NCI-H345 treated with DMSO at 0.1 percent for 48 hours (cell line): ENCODE results near the gene CLEC19A.

Source experiments
- DNase-seq: peaks from one replicate; lab custom pipeline; 2025; ENCODE audit not compliant: unreplicated experiment; lab: John Stamatoyannopoulos, UW

CLEC19A gene

GRCh38 chr16:19285431-19285830 is at the start of gene CLEC19A:
CLEC19A (plus strand) TSS chr16:19285731; CDS start chr16:19285852, 121 bp downstream.
- no peak for DNase-seq

DNA sequence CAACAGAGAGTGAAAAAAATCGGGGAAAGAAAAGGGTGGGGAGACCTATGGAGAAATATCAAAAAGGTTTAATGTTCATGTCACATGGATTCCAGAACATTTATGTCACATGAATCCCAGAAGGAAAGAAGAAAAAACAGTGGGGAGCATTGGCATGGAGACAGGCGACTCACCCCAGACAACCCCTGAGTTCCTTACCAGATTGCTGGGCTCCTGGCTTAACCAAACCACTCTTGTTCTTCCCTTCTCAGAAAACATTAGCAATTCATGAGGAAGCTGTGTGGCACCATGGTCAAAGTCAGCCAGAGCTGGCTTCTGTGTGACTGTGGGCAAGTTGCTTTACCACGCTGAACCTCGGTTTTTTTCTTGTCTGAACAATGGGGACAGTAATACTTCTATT is 49.6 kb upstream of the CLEC19A start:
- DNase-seq: no peak

DNA sequence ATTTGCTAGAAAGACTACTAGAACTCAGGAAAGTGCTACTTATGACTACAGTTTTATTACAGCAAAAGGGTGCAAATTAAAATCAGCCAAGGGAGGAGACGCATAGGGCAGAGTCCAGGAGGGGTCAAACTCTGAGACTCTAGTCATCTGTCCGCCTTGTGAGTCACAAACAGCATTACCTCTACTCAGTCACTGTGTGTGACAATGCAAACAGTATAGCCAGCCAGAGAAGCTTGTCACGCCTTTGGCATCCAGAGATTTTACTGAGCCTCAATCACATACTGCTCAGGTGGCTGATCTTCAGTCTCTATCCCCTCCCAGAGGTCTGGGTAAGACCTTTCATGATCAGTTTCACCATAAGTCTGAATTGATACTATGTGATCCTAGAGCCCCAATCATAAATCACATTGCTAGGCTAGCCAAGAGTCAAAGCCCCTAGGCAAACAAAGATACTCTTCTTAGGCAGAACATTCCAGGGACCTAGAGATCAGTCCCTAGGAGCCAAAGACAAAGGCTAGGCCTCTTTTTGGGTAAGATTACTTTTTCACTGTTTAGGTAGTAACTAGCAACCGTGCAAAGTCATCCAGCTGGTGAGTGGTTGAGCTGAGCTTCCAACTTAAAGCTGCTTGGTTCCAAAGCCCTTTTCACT is 48.8 kb upstream of the CLEC19A start:
- DNase-seq: no peak

DNA sequence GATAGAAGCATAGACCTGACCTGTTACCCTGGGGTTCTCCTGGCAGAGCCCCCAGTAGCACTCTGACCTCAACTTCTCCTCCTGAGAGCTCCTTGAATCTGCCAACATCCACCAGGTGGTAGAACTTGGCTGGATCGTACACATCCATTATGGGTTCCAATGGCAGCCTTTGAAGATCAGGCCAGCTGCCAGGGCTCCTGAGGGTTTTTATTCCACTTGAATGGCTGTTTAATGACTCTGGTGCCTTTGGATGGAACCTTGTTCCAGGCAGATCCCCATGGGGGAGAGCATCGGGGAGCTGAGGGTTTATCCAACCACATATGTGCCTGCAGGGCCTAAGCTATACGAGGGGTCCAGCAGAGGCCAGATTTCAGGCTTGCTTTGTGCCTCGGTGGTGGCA is 47.1 kb upstream of the CLEC19A start:
- peak; percentile 61 for DNase-seq

DNA sequence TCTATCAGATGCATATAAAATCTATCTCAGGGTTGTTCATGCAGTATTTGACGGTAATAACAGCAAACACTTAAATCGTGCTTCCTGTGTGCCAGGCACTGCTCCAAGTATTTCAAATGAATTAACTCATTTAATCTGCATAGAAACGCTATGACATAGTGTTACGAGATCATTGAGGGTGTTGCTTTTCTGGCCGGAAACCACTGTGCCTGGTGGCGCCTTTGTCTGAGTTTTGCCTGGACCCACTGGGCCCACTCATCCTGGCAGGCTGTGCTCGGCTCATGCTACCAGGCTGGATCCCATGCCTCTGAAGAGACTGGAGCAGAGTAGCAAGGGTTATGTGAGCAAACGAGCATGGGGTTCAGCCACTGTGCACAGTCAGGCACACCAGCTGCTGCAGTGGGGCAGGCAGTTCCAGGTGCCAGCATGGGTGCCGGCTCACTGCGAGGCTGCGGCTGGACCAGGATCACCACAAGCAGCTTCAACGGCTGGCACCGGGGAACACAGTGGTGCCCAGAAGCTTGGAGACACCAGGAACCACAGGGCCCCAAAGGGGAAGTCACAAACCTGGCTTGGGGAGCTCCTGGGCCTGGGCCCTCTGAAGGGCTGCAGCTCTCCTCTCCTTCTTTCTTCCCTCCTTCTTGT is 45.9 kb upstream of the CLEC19A start:
- DNase-seq: no peak

DNA sequence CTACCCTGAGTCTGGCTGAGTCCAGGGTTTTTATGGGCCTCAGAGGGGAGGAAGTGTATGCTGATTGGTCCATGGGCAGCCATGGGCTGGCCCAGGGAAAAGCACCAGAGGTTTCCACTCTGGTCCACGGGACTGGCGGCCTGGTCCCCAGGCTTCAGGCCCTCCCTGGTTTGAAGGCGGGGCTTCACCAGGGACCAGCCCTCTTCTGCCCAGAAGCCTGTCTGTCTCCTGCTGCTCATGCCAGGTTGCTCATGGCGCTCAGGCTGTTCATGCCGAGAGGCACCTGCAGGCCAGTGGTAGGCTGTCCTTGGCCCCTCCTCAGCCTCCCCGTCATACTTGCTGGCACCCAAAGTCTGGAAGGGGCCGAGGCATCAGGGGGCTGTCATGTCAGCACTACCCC is 45.0 kb upstream of the CLEC19A start:
- DNase-seq: no peak

GRCh38 chr16:19241512-19241911 is 44.0 kb upstream of the CLEC19A start:
- no peak for DNase-seq

- DNase-seq: no peak
These were observed 43.3 kb upstream of the CLEC19A start for GRCh38 chr16:19242186-19242585.

- DNase-seq: no peak
These were observed 42.5 kb upstream of the CLEC19A start for GRCh38 chr16:19242987-19243575.

- peak; percentile 91 for DNase-seq
These were observed 40.1 kb upstream of the CLEC19A start for GRCh38 chr16:19245326-19245925.

DNA sequence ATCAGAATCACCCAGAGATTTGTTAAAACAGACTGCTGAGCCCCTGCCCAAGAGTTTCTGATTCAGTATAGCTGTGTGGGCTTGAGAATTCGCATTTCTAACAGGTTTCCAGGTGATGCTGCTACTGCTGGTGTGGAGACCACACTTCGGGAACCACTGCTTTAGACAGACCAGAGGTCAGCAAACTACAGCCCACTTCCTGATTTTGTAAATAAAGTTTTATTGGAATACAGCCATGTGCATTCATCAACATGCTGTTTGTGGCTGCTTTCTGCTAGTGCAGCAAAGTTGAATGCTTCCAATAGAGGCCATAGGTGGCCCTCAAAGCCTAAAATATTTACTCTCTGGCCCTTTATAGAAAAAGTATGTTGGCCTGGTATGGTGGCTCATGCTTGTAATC is 32.6 kb upstream of the CLEC19A start:
- no peak for DNase-seq

DNA sequence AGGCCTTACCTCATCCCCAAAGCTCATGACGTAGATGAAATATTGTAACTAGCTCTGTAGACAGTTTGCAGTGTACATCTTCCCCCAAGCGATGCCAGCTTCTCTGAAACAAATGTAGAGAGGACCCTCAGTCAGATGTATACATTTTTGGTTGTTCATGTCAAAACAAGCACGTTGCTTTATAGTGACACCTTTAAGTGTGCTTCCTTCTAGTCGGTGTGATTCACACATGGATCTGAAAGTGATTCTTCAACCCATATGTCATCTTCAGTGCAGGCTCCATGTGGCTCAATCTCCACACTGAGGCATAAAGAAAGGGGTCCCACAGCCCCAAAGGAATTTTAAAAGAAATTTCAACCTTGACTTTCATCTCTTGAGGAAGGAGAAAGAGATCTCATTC is 30.9 kb upstream of the CLEC19A start:
- DNase-seq: no peak

GRCh38 chr16:19264123-19264673 is 21.3 kb upstream of the CLEC19A start:
- no peak for DNase-seq

GRCh38 chr16:19265380-19265930 is 20.1 kb upstream of the CLEC19A start:
- DNase-seq: no peak

GRCh38 chr16:19266774-19267173 is 18.8 kb upstream of the CLEC19A start:
- no peak for DNase-seq

DNA sequence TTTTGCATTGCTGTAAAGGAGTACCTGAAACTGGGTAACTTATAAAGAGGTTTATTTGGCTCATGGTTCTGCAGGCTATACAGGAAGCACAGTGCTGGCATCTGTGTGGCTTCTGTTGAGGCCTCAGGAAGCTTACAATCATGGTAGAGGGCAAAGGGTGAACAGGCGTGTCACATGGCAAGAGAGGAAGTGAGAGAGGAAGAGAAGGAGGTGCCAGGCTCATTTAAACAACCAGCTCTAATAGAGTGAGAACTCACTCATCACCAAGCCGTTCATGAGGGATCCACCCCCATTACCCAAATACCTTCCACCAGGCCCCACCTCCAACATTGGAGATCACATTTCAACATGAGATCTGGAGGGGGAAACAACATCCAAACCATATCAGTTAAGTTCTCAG is 16.4 kb upstream of the CLEC19A start:
- DNase-seq: no peak

GRCh38 chr16:19274165-19274797 is 11.2 kb upstream of the CLEC19A start:
- no peak for DNase-seq

DNA sequence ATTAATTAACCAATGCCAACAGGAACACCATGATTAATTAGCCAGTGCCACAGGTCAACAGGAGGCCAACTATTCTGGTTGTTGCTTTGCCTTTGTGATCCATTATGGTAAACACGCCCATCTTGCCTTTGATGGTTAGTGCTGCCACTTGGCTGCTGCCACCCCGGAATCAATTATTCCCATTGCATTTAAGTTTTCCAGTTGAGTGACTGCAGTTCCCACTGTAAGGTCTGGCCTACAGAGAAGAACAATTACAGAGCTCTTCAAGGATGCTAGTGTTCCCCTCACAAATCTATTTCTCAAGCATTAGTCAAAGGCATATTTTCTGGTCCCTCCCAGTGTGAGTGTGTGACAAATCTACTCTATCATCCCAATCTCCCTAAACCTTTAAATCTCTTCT is 7.1 kb upstream of the CLEC19A start:
- DNase-seq: no peak

DNA sequence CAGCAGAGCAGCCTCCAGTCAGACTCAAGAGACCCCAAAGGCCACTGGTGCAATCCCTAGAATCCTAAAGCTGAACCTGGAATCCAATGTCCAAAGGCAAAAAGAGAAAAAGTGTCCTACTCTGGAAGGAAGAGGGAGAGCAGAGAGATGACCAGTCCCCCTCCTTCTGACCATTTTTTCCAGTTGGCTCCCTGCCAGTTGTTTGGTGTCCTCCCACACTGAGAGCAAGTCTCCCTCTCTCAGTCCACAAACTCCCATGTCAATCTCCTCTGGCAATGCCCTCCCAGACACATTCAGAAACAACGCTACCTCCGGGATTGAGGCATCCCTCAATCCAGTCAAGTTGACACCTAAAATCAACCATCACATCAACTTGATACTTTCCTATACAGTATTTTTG is 4.3 kb upstream of the CLEC19A start:
- DNase-seq: no peak

DNA sequence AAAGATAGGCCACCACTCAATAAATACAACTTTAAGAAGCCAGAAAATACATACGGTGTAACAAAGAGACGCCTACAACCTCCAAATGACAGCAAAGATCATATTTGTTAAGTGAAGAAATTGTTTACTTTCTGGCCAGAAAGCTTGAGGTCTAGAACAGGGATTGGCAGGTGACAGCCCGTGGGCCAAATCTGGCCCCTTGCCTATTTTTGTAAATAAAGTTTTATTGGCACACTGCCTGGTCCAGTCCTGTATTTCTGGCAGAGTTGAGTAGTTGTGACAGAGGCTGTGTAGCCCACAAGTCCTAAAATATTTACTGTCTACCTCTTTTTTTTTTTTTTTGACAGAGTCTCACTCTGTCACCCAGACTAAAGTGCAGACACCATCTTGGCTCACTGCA is 3.4 kb upstream of the CLEC19A start:
- no peak for DNase-seq

DNA sequence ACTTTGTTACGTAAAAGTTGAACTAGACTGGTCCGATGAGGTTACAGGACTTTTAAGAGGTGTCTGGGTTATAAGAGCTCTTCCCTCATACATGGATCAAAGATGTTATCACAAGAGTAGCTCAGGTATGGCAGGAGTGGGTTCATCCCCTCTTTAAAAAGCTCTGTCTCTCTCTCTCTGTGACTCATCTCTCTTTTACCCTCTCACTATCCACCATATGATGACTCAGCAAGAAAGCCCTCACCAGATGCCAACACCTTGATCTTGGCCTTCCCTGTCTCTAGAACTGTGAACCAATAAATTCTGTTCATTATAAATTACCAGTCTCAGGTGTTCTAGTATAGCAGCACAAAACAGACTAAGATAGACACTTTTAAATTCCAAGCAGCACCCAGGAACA is 1.9 kb upstream of the CLEC19A start:
- no peak for DNase-seq
